Non-pigmented ciliary epithelial cell (primary cell): ENCODE results near the gene SPRR2F.
"Not testable (repeated sequence)": the region's sequence is repeated elsewhere in the genome, so short reads cannot be mapped to it uniquely, and the experiment has no call there.

Experiments
- DNase-seq: peaks from one replicate; pipeline ENCODE4 v3.0.0-alpha.2; 2010; ENCODE audit warnings: low read depth

The SPRR2F gene, protein sequence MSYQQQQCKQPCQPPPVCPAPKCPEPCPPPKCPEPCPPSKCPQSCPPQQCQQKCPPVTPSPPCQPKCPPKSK

DNA sequence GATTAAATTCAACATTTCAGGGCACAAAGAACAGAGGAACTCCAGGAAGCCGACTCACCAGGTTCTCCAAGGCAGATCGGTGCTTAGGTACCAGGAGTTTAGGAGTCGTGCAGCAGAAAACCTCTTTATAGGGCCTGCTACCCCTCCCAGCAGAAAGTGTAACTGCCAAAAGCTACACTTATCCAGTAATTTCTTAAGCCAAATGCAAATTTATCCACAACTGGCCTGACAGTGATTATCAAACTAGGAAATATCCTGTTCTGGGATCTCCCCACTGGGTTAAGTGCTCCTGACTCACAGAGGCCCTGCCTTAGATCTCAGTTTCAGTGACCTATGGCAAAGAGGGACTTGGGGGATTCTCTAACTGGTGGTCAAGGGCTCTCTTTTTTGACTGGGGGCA lies at the start of gene SPRR2F:
Gene SPRR2F, minus strand, starts transcription at position 101 of the 400 bp plus-strand sequence. CDS start 783 bp downstream, outside the sequence.
- no peak for DNase-seq

DNA sequence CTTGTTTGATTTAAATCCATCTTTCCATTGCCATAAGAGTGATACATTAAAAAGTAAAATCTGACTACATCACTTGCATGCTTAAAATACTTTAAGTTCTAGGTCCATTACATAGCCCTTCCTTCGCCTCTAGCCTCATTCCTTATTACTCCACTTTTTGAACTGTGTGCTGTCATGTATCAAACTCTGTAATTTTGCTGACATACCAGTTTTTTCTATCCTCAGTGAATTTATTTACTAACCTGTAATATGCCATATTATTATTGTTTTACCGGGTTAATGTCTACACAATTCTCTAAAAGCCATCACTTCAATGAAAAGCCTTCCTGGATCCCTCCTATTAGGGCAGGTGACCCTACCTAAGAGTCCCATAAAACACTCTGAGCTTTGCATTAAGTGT lies 42.2 kb upstream of the SPRR2F start:
- no peak for DNase-seq

DNA sequence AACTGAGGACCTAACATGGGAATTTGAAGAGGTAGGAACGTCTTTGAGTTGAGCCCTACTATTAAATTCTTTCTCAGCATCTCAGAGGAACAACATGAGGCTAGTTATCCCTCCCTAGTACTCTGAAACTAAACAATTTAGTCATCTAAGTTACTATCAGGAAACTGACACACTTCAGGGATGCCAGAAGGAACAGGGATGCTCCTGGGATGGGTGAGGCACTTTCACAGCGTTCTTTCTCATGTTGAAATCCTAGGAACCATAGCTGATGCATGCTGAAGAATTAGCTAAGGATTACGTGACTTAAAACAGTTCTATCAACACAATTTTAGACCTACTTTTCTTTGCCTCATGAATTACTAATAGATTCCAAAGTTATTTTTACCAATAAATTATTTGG lies 39.2 kb upstream of the SPRR2F start:
- DNase-seq, result no peak

DNA sequence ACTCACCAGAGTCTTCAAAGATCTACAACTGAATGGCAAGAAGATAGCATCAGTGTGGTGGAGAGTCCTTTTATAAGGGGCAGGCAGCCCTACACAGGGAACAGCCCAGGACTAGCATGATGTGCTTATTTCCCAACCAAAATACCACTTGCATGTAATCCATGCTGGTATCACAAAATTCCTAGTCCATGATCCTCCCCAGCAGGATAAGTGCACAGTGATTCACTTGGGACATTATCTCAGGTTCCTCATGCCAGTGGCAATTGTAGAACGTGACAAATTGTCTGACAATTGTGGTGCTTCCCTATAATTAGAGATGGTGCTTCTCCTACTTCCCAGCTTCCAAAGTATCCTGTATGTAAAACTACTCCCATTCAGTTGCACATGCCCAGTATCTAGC lies 37.5 kb upstream of the SPRR2F start, which contains the start of gene SPRR2G:
Gene SPRR2G, minus strand, starts transcription at position 45 of the 400 bp plus-strand sequence. CDS start 780 bp downstream, outside the sequence.
- no peak for DNase-seq

GRCh38 chr1:153141377-153141776 lies 28.1 kb upstream of the SPRR2F start:
- no peak for DNase-seq

GRCh38 chr1:153140484-153140883 lies 27.2 kb upstream of the SPRR2F start:
- DNase-seq, result no peak

- DNase-seq, result no peak
Observed at GRCh38 chr1:153133743-153134142, 20.4 kb upstream of the SPRR2F start.

DNA sequence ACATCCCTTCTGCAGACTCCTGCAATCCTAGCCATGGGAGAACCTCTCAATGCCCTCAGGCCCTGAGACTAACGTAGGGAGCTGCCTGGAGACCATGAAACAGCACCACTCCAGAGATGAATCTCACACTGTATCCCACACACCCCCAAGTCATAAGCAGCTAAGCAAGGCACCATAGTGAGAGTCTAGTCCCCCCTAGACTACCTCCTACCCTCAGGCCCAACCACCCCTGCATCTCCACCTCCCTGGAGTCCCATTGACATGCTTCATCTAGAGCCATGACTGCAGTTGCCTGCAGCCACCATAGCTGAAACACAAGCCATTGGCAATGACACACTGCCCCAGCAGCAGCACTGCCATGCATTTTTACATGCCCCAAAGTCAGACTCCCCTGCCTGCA lies 20.0 kb upstream of the SPRR2F start:
- no peak for DNase-seq

- not testable (repeated sequence) for DNase-seq
Observed at GRCh38 chr1:153128688-153129087, 15.4 kb upstream of the SPRR2F start.

- no peak for DNase-seq
Observed at GRCh38 chr1:153127296-153127695, 14.0 kb upstream of the SPRR2F start.

GRCh38 chr1:153125536-153125935 lies 12.2 kb upstream of the SPRR2F start:
- DNase-seq, result no peak

GRCh38 chr1:153123793-153124192 lies 10.5 kb upstream of the SPRR2F start:
- not testable (repeated sequence) for DNase-seq

GRCh38 chr1:153122831-153123421 lies 9.6 kb upstream of the SPRR2F start:
- DNase-seq, result no peak

GRCh38 chr1:153120945-153121344 lies 7.6 kb upstream of the SPRR2F start:
- no peak for DNase-seq

GRCh38 chr1:153119491-153119971 lies 6.2 kb upstream of the SPRR2F start:
- DNase-seq, result no peak

DNA sequence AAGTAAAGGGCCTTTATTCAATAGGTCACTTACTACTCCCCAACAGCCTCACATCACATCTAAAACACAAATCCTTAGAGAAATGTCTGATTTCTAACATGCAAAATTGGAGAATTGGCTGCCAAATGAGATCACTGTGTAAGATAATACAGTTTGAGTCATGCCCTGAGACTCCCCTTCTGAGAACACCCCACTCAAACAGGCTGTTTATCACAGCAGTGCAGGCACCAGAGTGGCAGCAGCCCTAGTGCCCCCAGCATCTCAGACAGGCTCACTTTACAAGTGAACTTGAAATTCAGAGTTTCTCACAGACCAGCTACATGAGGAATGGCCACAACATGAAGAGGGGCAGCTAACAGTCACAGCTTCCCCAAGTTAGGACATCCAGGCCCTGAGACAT lies 1.9 kb upstream of the SPRR2F start:
- not testable (repeated sequence) for DNase-seq

DNA sequence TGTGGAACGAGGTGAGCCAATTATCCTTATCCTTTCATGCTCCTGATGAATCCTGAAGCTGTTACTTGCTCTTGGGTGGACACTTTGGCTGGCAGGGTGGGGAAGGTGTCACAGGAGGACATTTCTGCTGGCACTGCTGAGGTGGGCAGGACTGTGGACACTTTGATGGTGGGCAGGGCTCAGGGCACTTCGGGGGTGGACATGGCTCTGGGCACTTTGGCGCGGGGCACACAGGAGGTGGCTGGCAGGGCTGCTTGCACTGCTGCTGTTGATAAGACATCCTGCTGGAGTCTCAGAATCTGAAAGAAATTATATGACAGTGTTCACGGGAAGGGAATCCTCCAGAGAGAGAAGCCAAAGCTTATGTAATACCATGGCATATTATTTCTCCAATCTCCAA lies 862 bp downstream of the SPRR2F start:
- not testable (repeated sequence) for DNase-seq

- DNase-seq, result peak; percentile 26
Observed at GRCh38 chr1:153100245-153100644, 13.1 kb downstream of the SPRR2F start.

GRCh38 chr1:153099461-153100045 lies 13.8 kb downstream of the SPRR2F start:
- no peak for DNase-seq

GRCh38 chr1:153095764-153096163 lies 17.6 kb downstream of the SPRR2F start:
- no peak for DNase-seq

- DNase-seq, result no peak
Observed at GRCh38 chr1:153094426-153094825, 18.9 kb downstream of the SPRR2F start, which contains the start of gene SPRR2E. SPRR2E (minus strand) TSS chr1:153094526; CDS start chr1:153093751, 775 bp downstream.

- no peak for DNase-seq
Observed at GRCh38 chr1:153087652-153088051, 25.7 kb downstream of the SPRR2F start.

DNA sequence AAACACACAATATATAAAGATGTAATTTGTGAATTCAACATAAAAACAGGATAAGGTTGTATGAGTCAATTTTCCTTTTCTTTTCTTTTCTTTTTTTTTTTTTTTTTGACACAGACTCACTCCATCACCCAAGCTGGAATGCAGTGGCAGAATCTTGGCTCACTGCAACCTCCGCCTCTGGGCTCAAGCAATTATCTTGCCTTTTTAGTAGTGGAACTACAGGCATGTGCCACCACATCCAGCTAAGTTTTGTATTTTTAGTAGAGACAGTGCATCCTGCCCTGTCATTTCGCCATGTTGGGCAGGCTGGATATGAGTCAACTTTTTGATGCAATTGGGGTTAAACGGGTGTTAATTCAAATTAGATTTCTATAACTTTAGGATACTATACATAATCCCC lies 31.6 kb downstream of the SPRR2F start:
- no peak for DNase-seq
